Measurements from ENCODE around the gene ATXN7L1.

DNA sequence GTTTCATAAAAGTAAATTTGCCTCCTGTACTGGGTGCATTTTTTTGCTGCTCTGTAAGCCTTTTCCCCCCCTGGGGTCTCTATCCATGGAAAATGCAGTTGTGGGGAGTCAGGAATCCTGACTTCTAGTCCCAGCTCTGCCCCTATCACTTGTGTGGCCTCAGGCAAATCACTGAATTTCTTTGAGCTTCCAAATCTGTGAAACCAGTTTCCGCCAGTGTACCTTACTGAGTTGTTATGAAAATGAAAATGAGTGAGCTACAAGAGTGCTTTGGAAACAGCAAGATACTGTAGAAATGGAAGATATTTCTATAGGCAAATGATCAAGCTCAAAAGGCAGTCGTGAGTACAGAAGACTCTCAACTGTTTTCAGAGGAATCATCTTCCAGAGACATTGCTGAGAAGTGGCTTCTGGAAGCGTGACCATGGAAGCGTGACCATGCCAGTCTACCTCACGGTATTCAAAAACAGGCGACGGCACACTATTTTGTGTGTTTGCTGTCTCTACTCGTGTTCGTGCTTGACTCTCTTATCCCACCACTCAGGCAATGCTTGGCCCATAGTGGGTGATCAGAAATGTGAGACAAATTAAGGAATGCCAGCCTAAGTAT is 107.4 kb downstream of the ATXN7L1 start:
- TF ChIP-seq NFRKB (IDR thresholded peaks at IDR 0.05) = no peak
- TF ChIP-seq HDGF (IDR thresholded peaks at IDR 0.05; ENCODE audit: borderline replicate concordance) = no peak
- TF ChIP-seq ARNT (IDR thresholded peaks at IDR 0.05) = no peak
- TF ChIP-seq TARDBP (IDR thresholded peaks at IDR 0.05) = no peak
- TF ChIP-seq ELF4 (IDR thresholded peaks at IDR 0.05) = no peak
- no peak for TF ChIP-seq SP1 (IDR thresholded peaks at IDR 0.05)

Measured in HEK293T (cell line).